ENCODE measurements around the gene TOP2B.
A peak's percentile ranks its signal among the peaks of the same experiment; 100 is the strongest.

TOP2B gene

GRCh38 chr3:25665315-25666280, 891 bp upstream of the TOP2B start:
- DNase-seq, result peak in 2 of 5 donors; percentile 14 to 21

GRCh38 chr3:25663869-25664811, 567 bp downstream of the TOP2B start:
- DNase-seq, result peak; percentile 29 to 66 (median 56)

GRCh38 chr3:25663347-25663868, 1.3 kb downstream of the TOP2B start:
- peak in 1 of 5 donors; percentile 21 for DNase-seq

GRCh38 chr3:25662736-25663320, 1.9 kb downstream of the TOP2B start:
- DNase-seq, result peak in 1 of 5 donors; percentile 2

GRCh38 chr3:25661694-25662437, 2.8 kb downstream of the TOP2B start:
- DNase-seq, result no peak

- no peak for DNase-seq
Observed at GRCh38 chr3:25658836-25659235, 5.9 kb downstream of the TOP2B start.

DNA sequence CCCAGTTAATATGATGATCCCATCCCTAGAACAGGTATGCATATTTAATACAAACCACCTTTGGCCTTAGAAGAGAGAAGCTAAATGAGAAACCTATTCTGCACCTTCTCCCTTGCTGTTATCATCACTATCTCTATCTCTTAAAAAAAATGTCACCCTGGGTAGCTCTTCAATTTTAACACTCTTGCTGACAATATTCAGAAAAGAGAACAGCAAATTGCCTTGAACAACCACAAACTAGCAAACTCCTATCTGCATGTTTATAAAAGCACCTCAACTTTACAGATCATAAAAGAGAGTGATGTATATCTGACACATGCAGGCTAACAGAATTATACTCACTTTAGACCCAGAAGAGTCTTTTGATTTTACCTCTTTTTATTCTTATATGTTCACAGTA, 7.4 kb downstream of the TOP2B start:
- no peak for DNase-seq

DNA sequence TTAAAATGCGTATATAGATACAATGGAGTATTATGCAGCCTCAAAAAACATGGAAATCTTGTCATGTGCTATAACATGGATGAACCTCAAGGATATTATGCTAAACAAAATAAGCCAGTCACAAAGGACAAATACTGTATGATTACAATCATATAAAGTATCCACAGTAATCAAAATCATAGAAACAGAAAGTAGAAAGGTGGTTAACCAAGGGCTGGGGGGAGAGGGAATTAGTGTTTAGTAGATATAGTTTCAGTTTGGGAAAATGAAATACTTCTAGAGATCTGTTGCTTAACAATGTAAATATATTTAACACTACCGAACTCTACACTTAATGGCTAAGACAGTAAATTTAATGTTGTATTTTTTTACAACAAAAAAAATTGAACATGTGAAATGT, 9.0 kb downstream of the TOP2B start:
- no peak for DNase-seq

GRCh38 chr3:25654576-25654975, 10.1 kb downstream of the TOP2B start:
- no peak for DNase-seq

DNA sequence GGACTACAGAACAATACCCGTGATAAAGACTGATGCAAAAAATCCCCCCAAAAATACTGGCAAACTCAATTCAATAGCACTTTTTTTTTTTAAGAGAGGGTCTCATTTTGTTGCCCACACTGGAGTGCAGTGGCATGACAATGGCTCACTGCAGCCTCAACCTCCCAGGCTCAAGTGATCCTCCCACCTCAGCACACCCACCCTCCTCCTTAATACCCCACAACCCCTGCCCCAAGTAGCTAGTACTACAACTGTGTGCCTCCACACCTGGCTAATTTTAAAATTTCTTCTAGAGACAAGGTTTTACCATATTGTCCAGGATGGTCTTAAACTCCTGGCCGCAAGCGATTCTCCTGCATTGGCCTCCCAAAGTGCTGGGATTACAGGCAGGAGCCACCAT, 11.4 kb downstream of the TOP2B start:
- no peak for DNase-seq

DNA sequence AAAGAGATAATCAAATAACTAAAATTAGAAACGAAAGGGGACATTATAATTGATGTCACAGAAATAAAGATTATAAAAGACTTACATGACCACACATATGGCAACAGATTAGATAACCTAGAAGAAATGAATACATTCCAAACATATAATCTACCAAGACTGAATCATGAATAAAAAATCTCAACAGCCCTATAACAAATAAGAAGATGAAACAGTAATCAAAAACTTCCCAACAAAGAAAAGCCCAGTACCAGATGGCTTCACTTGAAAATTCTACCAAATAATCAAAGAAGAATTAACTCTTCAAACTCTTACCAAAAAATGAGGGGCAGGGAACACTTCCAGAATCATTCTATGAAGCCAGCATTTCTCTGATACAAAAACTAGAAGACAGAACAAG, 11.8 kb downstream of the TOP2B start:
- no peak for DNase-seq

- DNase-seq, result no peak
Observed at GRCh38 chr3:25648925-25649830, 15.5 kb downstream of the TOP2B start.

GRCh38 chr3:25648107-25648535, 16.6 kb downstream of the TOP2B start:
- DNase-seq, result peak; percentile 54 to 85 (median 74)

DNA sequence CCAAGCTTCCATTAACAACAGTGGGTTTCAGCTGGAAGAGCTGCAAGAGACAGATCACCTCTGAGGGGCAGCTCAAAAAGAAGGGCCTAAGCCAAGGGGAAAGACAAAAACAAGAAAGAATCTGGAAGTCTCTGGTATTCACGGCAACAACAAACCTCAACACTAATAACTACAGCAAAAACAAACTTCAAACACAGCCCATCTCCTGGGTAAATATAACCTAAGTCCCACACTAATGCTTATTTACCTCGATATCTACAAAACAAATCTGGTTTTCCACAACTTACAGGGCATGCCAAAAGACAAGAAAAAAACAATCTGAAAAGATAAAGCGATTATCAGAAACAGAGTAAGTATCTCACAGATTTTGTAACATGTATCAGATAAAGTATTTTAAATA, 29.7 kb downstream of the TOP2B start:
- DNase-seq, result no peak

DNA sequence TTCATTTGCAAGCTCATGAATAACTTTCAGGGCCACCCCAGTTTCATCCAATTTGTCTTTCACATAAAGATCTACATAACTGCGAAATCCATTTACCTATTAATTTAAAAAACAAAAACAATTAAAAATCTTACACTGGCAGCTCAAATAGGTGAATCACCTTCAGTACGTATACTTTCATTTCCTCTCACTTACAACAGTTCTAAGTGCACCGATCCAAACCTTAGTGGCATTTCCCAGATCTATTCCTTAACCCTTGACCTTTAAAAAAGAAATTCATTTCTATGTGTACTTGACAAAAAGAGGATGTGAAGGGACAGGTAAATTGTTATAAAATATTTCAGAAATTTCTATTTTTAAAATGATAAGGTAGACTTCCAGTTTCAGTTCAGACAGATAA, 30.8 kb downstream of the TOP2B start:
- DNase-seq, result no peak

DNA sequence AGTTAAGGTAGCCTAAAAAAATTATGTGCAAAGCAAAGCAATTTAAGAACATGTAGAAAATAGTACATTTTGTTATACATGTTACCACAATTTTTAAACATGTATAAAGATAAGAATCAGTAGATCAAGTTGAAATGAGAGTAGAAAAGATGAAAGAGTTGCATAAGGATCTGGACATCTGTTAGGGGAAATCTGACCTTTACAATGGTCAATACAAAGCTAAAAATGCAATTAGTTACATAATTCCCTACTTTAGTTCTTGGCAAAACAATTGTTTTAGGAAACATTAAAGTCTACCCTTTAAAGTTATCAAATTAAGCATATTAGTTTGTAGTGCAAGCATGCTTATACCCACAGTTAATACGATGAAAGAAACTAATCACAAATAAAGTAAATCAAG, 32.7 kb downstream of the TOP2B start:
- no peak for DNase-seq

DNA sequence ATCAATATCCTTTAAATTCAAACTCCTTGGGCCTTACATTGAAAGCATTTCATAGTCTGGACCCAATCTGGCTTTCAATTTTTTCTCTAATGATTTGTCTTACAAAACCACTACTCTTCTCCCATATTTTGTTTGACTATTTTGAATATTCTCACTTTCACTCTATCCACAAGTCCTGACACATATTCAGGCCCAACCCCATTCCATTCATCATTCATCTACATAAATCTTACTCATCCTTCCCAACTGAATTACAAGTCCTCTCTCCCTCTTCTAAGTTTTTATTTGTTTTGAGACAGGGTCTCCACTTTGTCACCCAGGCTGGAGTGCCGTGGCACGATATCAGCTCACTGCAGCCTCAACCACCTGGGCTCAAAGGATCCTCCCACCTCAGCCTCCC, 43.6 kb downstream of the TOP2B start:
- DNase-seq, result no peak

- no peak for DNase-seq
Observed at GRCh38 chr3:25620493-25620892, 44.2 kb downstream of the TOP2B start.

DNA sequence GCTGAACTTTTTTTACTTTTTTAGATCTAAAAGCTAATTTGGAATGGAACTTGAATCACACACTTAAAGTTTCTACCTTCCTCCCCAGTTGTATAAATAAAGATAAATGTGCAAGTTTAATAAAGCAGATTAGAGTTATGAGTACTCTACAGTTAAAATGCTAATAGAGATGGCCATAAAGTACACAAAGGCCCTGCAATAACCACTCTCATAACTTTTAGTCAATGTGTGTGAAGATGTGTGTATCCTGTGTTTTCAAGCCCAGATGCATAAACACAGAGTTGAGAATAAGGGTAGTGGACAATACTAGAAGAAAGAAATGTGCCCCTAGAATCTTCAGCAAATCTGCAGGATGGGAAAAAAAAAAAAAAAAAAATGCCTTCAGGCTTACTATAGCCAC, 45.3 kb downstream of the TOP2B start:
- no peak for DNase-seq

GRCh38 chr3:25618028-25618427, 46.7 kb downstream of the TOP2B start:
- no peak for DNase-seq

DNA sequence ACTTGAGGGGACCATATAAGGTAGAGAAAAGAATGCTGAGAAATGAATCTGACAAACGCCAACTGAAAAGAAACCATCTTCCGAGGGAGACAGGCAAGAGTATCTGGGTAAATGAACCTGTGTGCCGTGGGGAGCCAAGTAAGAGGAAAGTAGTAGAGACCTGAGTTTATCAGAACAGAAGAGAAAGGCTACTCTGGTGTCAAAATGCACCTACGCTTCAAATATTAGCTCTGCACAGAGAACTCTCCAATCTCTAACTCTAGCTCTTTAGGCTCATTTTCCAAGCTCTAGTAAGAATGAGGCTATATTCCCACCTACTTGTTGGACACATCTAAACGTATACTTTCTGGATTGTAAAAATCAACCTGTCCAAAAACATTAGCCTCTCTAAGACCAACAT, 53.5 kb downstream of the TOP2B start:
- no peak for DNase-seq
